Adrenal gland (tissue), 12 donors: ENCODE results near the gene SLC7A9. TPM values are rescaled to one million over a fixed set of nuclear protein-coding genes. Genes with fewer than 3 reads are reported as not detected.

Experiments used
- DNase-seq, 7 donors: peaks; one replicate each; pipeline ENCODE4 v3.0.0-alpha.2; 2019 to 2020
- H3K27ac ChIP-seq, 5 donors: fragments of 200-600 bp; sonication (generic) in 4 of 5; 1 replicate in 3 of 5; 2 replicates in 2 of 5; pipeline versions ENCODE4 v1.5.1 to v1.8.0; 2016 to 2020; ENCODE audit warnings: mild to moderate bottlenecking in 1 of 5
- H3K27me3 ChIP-seq: fragments of 200-600 bp; 2 replicates; pipeline ENCODE4 v1.8.0; 2021
- H3K36me3 ChIP-seq, 2 donors: fragments of 200-600 bp; replicated peaks in 1 of 2; 1 replicate in 1 of 2; 2 replicates in 1 of 2; pipeline versions ENCODE4 v1.5.1 to v1.8.0; 2018 to 2022
- H3K4me1 ChIP-seq, 2 donors: fragments of 200-600 bp; replicated peaks in 1 of 2; 1 replicate in 1 of 2; 2 replicates in 1 of 2; pipeline versions ENCODE4 v1.5.1 to v1.8.0; 2018 to 2021
- H3K4me3 ChIP-seq, 4 donors: fragments of 200-600 bp; sonication (generic) in 3 of 4; one replicate each; pipeline ENCODE4 v1.5.1; 2016 to 2018
- H3K9me3 ChIP-seq, 3 donors: fragments of 200-600 bp; sonication (generic) in 1 of 3; replicated peaks in 1 of 3; 1 replicate in 2 of 3; 2 replicates in 1 of 3; pipeline versions ENCODE4 v1.5.1 to v1.8.0; 2016 to 2021
- CTCF ChIP-seq, 6 experiments: fragments of 450-650 bp in 4 of 6; fragments of 200-600 bp in 2 of 6; sonication (generic) in 1 of 6; IDR thresholded peaks; 1 replicate in 5 of 6; 2 replicates in 1 of 6; pipeline versions ENCODE4 v1.5.1 to v1.8.0; 2016 to 2021; ENCODE audit warnings: antibody characterized with exemption in 6 of 6, mild to moderate bottlenecking in 2 of 6, moderate library complexity in 1 of 6
- POLR2A ChIP-seq, 2 donors: fragments of 450-650 bp; IDR thresholded peaks; one replicate each; pipeline ENCODE4 v1.6.1; 2017; ENCODE audit warnings: antibody characterized with exemption in 2 of 2, mild to moderate bottlenecking in 2 of 2, moderate library complexity in 1 of 2
- WGBS, 4 donors: extraction: QIAGEN DNeasy Blood & Tissue Kit in 2 of 4; methylation state at CpG; one replicate each; pipeline versions ENCODE4 v1.1.5 to v1.1.7; 2013 to 2017; 5-methylcytosine and 5-hydroxymethylcytosine counted together
- intact Hi-C, 2 donors: fragments of 100-400 bp; cut with DNase I; formaldehyde crosslinking; loops; one replicate each; pipeline versions ENCODE4 v1.14.1 to v1.15.0; 2022 to 2023
- polyA plus RNA-seq, 3 donors: library from polyadenylated mRNA; stranded (reverse); fragments of 200-250 nt in 2 of 3; fragments of 350-450 nt in 1 of 3; fragmentation: Illumina TruSeq in 1 of 3; extraction: RNeasy Lipid Tissue Mini Kit (QIAGEN cat#74804) in 1 of 3; gene quantifications; one replicate each; pipeline ENCODE4 v1.2.3, GENCODE V29; 2013 to 2014
- total RNA-seq, 9 donors: library from RNA; depleted of rRNA in 4 of 9; stranded (reverse); fragments of >200 nt in 4 of 9; fragments of 120-200 nt in 1 of 9; fragmentation: NEBNext Ultra II Directional in 1 of 9; extraction: Animal tissue kit (Norgen Biotek cat#: 25700) in 1 of 9; gene quantifications; one replicate each; pipeline versions ENCODE4 v1.1.0 to v1.2.4, GENCODE V29; 2013 to 2023
- donor health status: healthy with polysubstance abuse.
- donor health status: Bipolar disorder and iron deficiency.
- donor health status: DM: yes; HTN: yes; CAD: no.
- donor health status: DM: no; HTN: no; CAD: no.
- donor health status: DM: no; HTN: no; CAD: no.
- donor health status: DM: yes; HTN: yes; CAD: no.

SLC7A9 gene
- total and polyA plus RNA-seq, 12 donors = 0.11 to 0.51 (median 0.48) TPM; not detected in 5

- 80 to 91% (median 89%) methylated on average over 3 to 12 of the region's 12 CpGs for WGBS, 4 donors
Observed at GRCh38 chr19:32866564-32867265, 2.9 kb downstream of the SLC7A9 start.

GRCh38 chr19:32866061-32866460, 3.5 kb downstream of the SLC7A9 start:
- H3K27me3 ChIP-seq = no peaks in the 10 kb centered on the region
- intact Hi-C loops = no loop called here
- no peak overlapping the region for H3K4me3 ChIP-seq
- TF ChIP-seq POLR2A (IDR thresholded peaks at IDR 0.05) (no peak), CTCF (IDR thresholded peaks at IDR 0.05) (no peak)
- no peaks in the 10 kb centered on the region for H3K36me3 ChIP-seq
- DNase-seq = no peak
- no peak overlapping the region for H3K27ac ChIP-seq
- WGBS, 4 donors = 86 to 91% (median 86%) methylated on average over 4 to 7 of the region's 7 CpGs
- no peaks in the 10 kb centered on the region for H3K9me3 ChIP-seq
- no peaks in the 10 kb centered on the region for H3K4me1 ChIP-seq

More at GRCh38 chr19:32866564-32867265, 2.9 kb downstream of the SLC7A9 start:
- no peaks in the 10 kb centered on the region for H3K4me1 ChIP-seq
- H3K27ac ChIP-seq = no peak overlapping the region
- TF ChIP-seq POLR2A (IDR thresholded peaks at IDR 0.05) (no peak), CTCF (IDR thresholded peaks at IDR 0.05) (no peak)
- no peaks in the 10 kb centered on the region for H3K27me3 ChIP-seq
- intact Hi-C loops = no loop called here
- no peak for DNase-seq
- no peaks in the 10 kb centered on the region for H3K9me3 ChIP-seq
- no peak overlapping the region for H3K4me3 ChIP-seq
- no peaks in the 10 kb centered on the region for H3K36me3 ChIP-seq

GRCh38 chr19:32865326-32865725, 4.2 kb downstream of the SLC7A9 start:
- intact Hi-C loops = no loop called here
- WGBS, 4 donors = 82 to 86% (median 83%) methylated on average over 4 to 6 of the region's 6 CpGs
- H3K4me1 ChIP-seq = no peaks in the 10 kb centered on the region
- no peak overlapping the region for H3K4me3 ChIP-seq
- DNase-seq = no peak
- no peaks in the 10 kb centered on the region for H3K36me3 ChIP-seq
- TF ChIP-seq POLR2A (IDR thresholded peaks at IDR 0.05) (no peak), CTCF (IDR thresholded peaks at IDR 0.05) (no peak)
- H3K9me3 ChIP-seq = no peaks in the 10 kb centered on the region
- H3K27me3 ChIP-seq = no peaks in the 10 kb centered on the region
- no peak overlapping the region for H3K27ac ChIP-seq

- intact Hi-C loops = no loop called here
- no peak overlapping the region for H3K27ac ChIP-seq
- no peaks in the 10 kb centered on the region for H3K36me3 ChIP-seq
- H3K9me3 ChIP-seq = no peaks in the 10 kb centered on the region
- WGBS, 4 donors = 83 to 90% (median 87%) methylated on average over 3 to 35 of the region's 35 CpGs
- DNase-seq = no peak
- TF ChIP-seq POLR2A (IDR thresholded peaks at IDR 0.05) (no peak), CTCF (IDR thresholded peaks at IDR 0.05) (no peak)
- no peaks in the 10 kb centered on the region for H3K4me1 ChIP-seq
- no peak overlapping the region for H3K4me3 ChIP-seq
- no peaks in the 10 kb centered on the region for H3K27me3 ChIP-seq
Observed at GRCh38 chr19:32864318-32865007, 5.1 kb downstream of the SLC7A9 start.
